ENCODE measurements around the gene OR7A5.
"Not testable (repeated sequence)": the region's sequence is repeated elsewhere in the genome, so short reads cannot be mapped to it uniquely, and the experiment has no call there.

Gene OR7A5

GRCh38 chr19:14784730-14785101 is 50.3 kb downstream of the OR7A5 start:
- DNase-seq (ENCODE audit: low read depth): not testable (repeated sequence)

- DNase-seq (ENCODE audit: low read depth): not testable (repeated sequence)
These were observed 51.5 kb downstream of the OR7A5 start for GRCh38 chr19:14783410-14783998.

- no peak for DNase-seq (ENCODE audit: low read depth)
These were observed 52.2 kb downstream of the OR7A5 start for GRCh38 chr19:14782626-14783409.

- not testable (repeated sequence) for DNase-seq (ENCODE audit: low read depth)
These were observed 53.1 kb downstream of the OR7A5 start for GRCh38 chr19:14781713-14782536.

GRCh38 chr19:14780622-14781225 is 54.3 kb downstream of the OR7A5 start:
- not testable (repeated sequence) for DNase-seq (ENCODE audit: low read depth)

- no peak for DNase-seq (ENCODE audit: low read depth)
These were observed 55.8 kb downstream of the OR7A5 start for GRCh38 chr19:14779151-14779550.

- not testable (repeated sequence) for DNase-seq (ENCODE audit: low read depth)
These were observed 56.7 kb downstream of the OR7A5 start, which contains the start of gene ADGRE2 for GRCh38 chr19:14778110-14778845. TSS of gene ADGRE2 (minus strand) at chr19:14778560. CDS start at chr19:14776756, 1,804 bp downstream.

GRCh38 chr19:14777645-14778044 is 57.3 kb downstream of the OR7A5 start:
- not testable (repeated sequence) for DNase-seq (ENCODE audit: low read depth)
